ENCODE results near the gene PALLD.

The PALLD gene

DNA sequence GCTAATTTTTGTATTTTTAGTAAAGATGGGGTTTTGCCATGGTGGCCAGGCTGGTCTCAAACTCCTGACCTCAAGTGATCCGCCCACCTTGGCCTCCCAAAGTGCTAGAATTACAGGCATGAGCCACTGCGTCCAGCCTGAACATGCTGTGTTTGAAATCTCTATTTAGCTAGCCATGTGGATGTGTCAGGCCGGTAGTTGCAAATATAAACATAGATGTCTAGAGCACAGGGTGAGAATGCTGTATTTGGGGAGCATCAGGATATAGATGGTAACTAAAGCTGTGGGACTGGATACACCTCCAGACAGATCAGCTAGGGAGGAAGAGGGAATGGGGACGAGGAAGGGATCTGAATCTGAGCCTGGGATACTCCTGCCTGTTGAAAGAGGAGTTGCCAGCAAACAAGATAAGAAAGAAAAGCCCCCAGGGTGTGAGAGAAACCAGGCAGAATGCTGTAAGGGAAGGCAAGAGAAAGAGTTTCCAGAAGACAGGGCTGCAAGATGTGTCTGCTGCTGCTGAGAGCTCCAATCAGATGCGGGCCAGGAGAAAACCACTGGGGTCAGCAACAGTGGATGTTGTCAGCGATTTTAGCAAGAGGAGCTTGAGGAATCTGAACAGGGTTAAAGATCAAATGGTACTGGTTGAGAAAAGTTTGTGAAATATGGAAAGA is 177.4 kb downstream of the PALLD start:
- DNase-seq (ENCODE audit: low read depth), result no peak
- TF ChIP-seq, protein P1, sequence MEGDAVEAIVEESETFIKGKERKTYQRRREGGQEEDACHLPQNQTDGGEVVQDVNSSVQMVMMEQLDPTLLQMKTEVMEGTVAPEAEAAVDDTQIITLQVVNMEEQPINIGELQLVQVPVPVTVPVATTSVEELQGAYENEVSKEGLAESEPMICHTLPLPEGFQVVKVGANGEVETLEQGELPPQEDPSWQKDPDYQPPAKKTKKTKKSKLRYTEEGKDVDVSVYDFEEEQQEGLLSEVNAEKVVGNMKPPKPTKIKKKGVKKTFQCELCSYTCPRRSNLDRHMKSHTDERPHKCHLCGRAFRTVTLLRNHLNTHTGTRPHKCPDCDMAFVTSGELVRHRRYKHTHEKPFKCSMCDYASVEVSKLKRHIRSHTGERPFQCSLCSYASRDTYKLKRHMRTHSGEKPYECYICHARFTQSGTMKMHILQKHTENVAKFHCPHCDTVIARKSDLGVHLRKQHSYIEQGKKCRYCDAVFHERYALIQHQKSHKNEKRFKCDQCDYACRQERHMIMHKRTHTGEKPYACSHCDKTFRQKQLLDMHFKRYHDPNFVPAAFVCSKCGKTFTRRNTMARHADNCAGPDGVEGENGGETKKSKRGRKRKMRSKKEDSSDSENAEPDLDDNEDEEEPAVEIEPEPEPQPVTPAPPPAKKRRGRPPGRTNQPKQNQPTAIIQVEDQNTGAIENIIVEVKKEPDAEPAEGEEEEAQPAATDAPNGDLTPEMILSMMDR (IDR thresholded peaks at IDR 0.05; ENCODE audit: control insufficient read depth, insufficient read depth, low read depth, low read length, missing control alignments), result no peak
- H3K4me3 ChIP-seq (ENCODE audit: control insufficient read depth, low read depth, low read length), result no peak overlapping the region

DNA sequence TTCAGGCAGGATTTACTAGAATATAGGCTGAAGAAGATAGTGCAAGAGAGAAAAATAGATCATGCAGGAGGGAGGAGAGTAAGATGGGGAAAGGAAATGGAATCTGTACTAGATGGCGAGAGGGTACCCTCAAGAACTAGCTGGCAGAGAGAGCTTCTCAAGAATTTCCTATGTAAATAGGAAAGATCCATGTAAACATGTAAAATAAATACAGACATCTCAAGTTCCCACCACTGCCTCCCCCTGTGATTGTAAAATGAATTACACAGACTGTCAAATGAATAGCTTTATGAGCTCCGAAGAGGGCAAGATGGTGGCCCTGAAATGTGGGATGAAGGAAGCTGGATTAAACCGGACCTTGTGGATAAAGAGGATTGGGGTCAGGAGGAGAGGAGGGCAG is 178.0 kb downstream of the PALLD start:
- H3K4me3 ChIP-seq (ENCODE audit: control insufficient read depth, low read depth, low read length), result no peak overlapping the region
- TF ChIP-seq, protein P1 (IDR thresholded peaks at IDR 0.05; ENCODE audit: control insufficient read depth, insufficient read depth, low read depth, low read length, missing control alignments), result no peak
- no peak for DNase-seq (ENCODE audit: low read depth)

DNA sequence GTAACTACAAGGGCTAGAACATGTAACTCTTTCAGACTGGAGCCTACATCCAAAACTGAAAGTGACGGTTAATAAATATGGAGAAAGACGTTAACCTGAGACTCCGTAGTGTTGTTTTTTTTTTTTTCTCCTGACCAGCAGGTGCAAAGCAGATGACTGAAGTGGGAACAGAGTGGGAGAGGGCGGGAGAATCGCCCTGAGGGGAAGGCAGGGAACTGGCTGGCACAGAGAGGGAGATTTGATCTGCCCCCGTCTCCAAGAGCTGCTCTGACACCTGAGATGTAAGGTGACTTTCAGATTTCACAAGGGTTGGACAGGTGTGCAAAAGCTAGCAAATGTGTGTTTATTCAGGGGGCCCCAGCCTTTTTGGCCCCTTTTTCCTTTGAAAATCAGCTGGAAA is 180.2 kb downstream of the PALLD start:
- no peak for DNase-seq (ENCODE audit: low read depth)
- TF ChIP-seq, protein P1 (IDR thresholded peaks at IDR 0.05; ENCODE audit: control insufficient read depth, insufficient read depth, low read depth, low read length, missing control alignments), result no peak
- H3K4me3 ChIP-seq (ENCODE audit: control insufficient read depth, low read depth, low read length), result no peak overlapping the region

- no peak for DNase-seq (ENCODE audit: low read depth)
- TF ChIP-seq, protein P1 (IDR thresholded peaks at IDR 0.05; ENCODE audit: control insufficient read depth, insufficient read depth, low read depth, low read length, missing control alignments), result no peak
- H3K4me3 ChIP-seq (ENCODE audit: control insufficient read depth, low read depth, low read length), result no peak overlapping the region
Observed at GRCh38 chr4:168677879-168678278, 181.0 kb downstream of the PALLD start.

DNA sequence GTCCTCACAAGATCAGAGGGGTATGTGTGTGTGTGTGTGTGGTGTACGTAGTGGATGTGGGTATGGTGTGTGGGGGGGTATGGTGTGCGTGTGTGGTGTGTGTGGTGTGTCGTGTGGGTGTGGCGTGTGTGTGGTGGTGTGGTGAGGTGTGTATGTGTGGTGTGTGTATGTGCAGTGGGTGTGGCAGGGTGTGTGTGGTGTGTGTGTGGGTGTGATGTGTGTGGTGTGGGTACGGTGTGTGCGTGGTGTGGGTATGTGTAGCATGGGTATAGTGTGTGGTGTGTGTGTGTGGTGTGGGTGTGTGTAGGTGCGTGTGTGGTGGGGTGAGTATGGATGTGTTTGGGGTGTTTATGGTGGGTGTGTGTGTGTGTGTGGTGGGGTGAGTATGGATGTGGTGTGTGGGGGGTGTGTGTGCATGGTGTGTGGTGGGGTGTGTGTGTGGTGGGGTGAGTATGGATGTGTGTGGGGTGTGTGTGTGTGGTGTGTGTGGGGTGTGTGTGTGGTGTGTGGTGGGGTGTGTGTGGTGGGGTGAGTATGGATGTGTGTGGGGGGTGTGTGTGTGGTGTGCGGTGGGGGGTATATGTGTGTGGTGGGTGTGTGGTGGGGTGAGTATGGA is 182.0 kb downstream of the PALLD start:
- TF ChIP-seq, protein P1 (IDR thresholded peaks at IDR 0.05; ENCODE audit: control insufficient read depth, insufficient read depth, low read depth, low read length, missing control alignments), result no peak
- H3K4me3 ChIP-seq (ENCODE audit: control insufficient read depth, low read depth, low read length), result no peak overlapping the region
- no peak for DNase-seq (ENCODE audit: low read depth)

DNA sequence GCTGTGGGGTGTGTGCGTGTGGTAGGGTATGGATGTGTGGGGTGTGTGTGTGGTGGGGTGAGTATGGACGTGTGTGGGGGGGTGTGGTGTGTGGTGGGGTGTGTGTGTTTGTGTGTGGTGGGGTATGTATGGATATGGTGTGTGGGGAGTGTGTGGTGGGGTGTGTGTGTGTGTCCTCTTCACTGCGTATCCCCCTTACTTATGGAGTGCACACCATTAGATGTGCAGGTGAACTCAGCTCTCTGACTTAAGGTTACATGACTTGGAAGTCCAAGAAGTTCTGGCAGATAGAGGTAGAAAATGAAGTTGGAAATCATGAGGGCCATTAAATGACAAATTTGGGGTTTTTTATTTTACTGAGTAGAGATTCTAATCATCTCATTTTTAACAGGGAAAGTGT is 182.5 kb downstream of the PALLD start:
- no peak for DNase-seq (ENCODE audit: low read depth)
- H3K4me3 ChIP-seq (ENCODE audit: control insufficient read depth, low read depth, low read length), result no peak overlapping the region
- TF ChIP-seq, protein P1 (IDR thresholded peaks at IDR 0.05; ENCODE audit: control insufficient read depth, insufficient read depth, low read depth, low read length, missing control alignments), result no peak
